ENCODE data around the gene AKAP12.
"Not testable (repeated sequence)": the region's sequence is repeated elsewhere in the genome, so short reads cannot be mapped to it uniquely, and the experiment has no call there.

The AKAP12 gene

GRCh38 chr6:151352410-151353396 lies 112.9 kb downstream of the AKAP12 start:
- DNase-seq (ENCODE audit: low read depth) = no peak
- TF ChIP-seq CTCF (conservative IDR thresholded peaks at IDR 0.05; ENCODE audit: low read depth, low read length) = no peak
- H3K4me3 ChIP-seq (ENCODE audit: low read depth, low read length) = no peak overlapping the region

GRCh38 chr6:151353795-151354194 lies 114.0 kb downstream of the AKAP12 start:
- TF ChIP-seq CTCF (conservative IDR thresholded peaks at IDR 0.05; ENCODE audit: low read depth, low read length) = no peak
- no peak for DNase-seq (ENCODE audit: low read depth)
- H3K4me3 ChIP-seq (ENCODE audit: low read depth, low read length) = no peak overlapping the region

- DNase-seq (ENCODE audit: low read depth); H3K4me3 ChIP-seq (ENCODE audit: low read depth, low read length): not testable (repeated sequence)
Measured at GRCh38 chr6:151356983-151357382, 117.2 kb downstream of the AKAP12 start.

- DNase-seq (ENCODE audit: low read depth) = peak; percentile 27
- TF ChIP-seq CTCF (conservative IDR thresholded peaks at IDR 0.05; ENCODE audit: low read depth, low read length) = no peak
- H3K4me3 ChIP-seq (ENCODE audit: low read depth, low read length) = no peak overlapping the region
Measured at GRCh38 chr6:151357758-151358436, 118.1 kb downstream of the AKAP12 start.

- H3K4me3 ChIP-seq (ENCODE audit: low read depth, low read length) = no peak overlapping the region
- TF ChIP-seq CTCF (conservative IDR thresholded peaks at IDR 0.05; ENCODE audit: low read depth, low read length) = no peak
- DNase-seq (ENCODE audit: low read depth) = no peak
Measured at GRCh38 chr6:151358475-151358874, 118.7 kb downstream of the AKAP12 start.

- DNase-seq (ENCODE audit: low read depth) = no peak
Measured at GRCh38 chr6:151359486-151359885, 119.7 kb downstream of the AKAP12 start.

More at GRCh38 chr6:151359486-151359885, 119.7 kb downstream of the AKAP12 start:
- no peak for TF ChIP-seq CTCF (conservative IDR thresholded peaks at IDR 0.05; ENCODE audit: low read depth, low read length)
- no peak overlapping the region for H3K4me3 ChIP-seq (ENCODE audit: low read depth, low read length)

Data from choroid plexus epithelial cell (primary cell).